ENCODE data around the gene FRMPD4.

Gene FRMPD4

GRCh38 chrX:12307961-12308360 lies 169.7 kb downstream of the FRMPD4 start:
- DNase-seq = no peak

- DNase-seq = no peak
Observed at GRCh38 chrX:12308420-12308819, 170.1 kb downstream of the FRMPD4 start.

- no peak for DNase-seq
Observed at GRCh38 chrX:12309040-12309743, 170.9 kb downstream of the FRMPD4 start.

- no peak for DNase-seq
Observed at GRCh38 chrX:12309744-12310076, 171.4 kb downstream of the FRMPD4 start.

GRCh38 chrX:12314651-12315050 lies 176.4 kb downstream of the FRMPD4 start:
- no peak for DNase-seq

- DNase-seq = no peak
Observed at GRCh38 chrX:12315526-12315925, 177.3 kb downstream of the FRMPD4 start.

DNA sequence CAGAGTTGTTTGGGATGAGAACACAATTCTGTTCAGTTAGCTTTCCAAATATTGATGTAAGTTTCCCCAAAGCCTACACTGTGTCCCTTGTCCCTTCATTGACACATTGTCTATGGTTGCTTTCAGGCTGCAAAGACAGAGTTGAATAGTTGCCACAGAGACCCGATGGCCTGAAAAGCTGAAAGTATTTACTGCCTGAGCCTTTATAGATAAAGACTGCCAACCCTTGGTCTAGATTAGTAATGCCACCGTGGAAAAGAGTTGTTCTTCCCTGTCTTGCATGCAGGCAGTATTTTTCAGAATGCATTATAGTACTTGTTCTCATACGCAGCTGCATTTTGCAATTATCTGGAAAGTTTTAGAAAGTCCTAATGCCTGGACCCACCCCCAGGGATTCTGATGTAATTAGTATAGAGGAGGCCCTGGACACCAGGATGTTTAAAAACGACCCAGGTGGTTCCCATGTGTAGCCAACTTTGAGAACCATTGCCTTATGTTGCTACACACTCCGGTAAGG lies 180.8 kb downstream of the FRMPD4 start:
- no peak for DNase-seq

DNA sequence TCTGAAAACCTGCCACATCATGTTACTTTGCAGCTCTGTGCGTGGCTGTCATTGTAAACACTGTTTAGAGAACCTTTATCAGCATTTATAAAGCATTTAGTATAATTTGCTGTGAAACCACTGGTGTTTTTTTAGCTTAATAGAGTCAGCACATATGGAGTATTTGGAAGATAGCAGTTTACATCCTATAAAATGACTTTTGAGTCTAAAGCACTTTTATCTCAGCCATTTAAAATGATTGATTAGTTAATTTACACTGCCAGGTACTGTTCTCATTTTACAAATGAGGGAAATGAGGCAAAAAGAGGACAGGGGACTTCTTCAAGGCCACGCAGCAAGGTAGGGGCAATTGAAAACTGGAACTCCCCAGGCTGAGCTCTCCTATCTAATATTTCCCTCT lies 181.7 kb downstream of the FRMPD4 start:
- DNase-seq = no peak

- DNase-seq = no peak
Observed at GRCh38 chrX:12322031-12322430, 183.8 kb downstream of the FRMPD4 start.

- DNase-seq = no peak
Observed at GRCh38 chrX:12325171-12325570, 186.9 kb downstream of the FRMPD4 start.

- DNase-seq = no peak
Observed at GRCh38 chrX:12327836-12328235, 189.6 kb downstream of the FRMPD4 start.

GRCh38 chrX:12329476-12329875 lies 191.2 kb downstream of the FRMPD4 start:
- DNase-seq = no peak

DNA sequence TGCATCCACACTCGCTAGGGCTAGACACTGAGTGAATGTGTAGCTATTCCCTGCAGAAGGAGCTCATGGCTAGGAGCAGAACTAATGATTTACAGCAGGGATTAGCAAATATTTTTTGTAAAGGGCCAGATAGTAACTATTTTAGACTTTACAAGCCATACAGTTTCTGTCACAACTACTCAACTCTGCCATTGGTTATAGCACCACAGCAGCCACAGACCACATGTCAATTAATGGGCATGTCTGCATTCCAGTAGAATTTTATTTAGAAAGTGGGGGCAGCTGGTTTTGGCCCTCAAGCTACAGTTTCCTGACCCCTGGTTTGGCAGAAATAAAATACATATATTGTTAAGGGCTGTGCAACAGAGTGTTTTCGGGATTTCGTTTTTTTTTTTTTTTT lies 192.6 kb downstream of the FRMPD4 start:
- DNase-seq = no peak

GRCh38 chrX:12332786-12333347 lies 194.6 kb downstream of the FRMPD4 start:
- DNase-seq = no peak

DNA sequence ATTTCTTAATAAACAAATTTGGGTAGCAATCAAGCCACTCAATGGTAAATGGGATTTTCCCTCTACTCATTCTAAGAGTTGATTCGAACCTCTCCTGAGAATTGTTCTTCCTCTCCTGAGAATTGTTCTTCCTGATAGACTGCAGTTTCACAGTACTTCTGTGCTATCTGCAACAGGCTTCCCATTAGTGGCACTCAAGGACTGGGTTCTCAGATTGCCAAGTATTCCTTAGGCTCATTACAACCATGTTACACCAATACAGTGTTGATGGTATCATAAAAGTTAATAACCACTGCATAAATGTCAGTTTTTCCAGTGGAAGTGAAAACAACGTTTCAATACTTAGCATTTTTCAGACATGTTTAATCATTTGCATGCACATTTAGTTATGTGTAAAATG lies 201.6 kb downstream of the FRMPD4 start:
- DNase-seq = no peak

DNA sequence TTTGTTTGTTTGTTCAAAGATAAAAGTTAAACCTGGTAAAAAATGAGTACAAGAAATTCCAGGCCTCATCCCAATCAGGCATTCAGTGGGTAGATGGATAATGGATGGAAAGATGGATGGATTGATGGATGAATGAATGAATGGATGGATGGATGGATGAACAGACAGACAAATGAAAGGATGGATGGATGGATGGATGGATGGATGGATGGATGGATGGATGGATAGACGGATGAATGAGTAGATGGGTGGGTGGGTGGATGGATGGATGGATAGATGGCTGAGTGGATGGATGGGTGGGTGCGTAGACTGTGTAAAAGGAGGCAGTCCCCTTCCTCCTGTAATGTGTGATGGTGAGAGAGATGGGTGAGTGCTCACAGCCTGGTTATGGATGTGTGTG lies 206.7 kb downstream of the FRMPD4 start:
- DNase-seq = no peak

- DNase-seq = no peak
Observed at GRCh38 chrX:12349201-12349600, 210.9 kb downstream of the FRMPD4 start.

DNA sequence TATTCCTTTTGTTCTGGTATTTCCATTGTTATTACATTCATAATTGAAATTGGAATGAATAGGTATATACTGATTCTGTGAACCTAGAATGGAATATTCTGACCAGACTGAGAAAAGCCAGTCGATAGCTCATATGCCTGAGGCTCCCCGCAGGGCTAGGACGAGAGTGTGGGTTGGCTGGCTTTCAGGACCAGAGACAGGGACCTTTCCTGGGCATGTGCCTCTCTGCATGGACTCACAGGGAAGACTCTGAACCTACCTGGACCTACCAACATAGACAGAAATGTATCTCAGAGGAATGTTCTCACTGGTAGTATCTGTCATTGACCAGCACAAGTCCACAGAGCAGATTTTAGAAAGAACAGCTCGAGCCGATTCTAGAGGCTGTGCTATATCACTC lies 214.6 kb downstream of the FRMPD4 start:
- no peak for DNase-seq

DNA sequence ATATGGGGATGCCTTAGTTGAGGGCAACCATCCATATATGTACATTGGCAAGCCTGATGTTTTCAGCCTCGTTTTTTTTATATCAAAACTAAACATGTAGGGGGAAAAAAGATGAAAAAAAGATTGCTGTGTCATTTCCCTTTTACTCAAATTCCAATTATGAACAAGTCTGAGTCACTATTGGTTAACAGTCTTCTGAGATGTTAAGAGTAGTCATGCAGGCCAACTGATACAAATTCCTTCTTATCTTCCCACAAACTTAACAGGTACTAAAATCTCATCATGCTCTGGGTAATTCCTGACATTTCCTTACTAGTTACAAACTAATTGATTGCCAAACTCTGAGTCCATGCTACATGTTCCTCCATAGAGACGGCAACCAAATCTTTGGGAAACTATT lies 222.1 kb downstream of the FRMPD4 start:
- DNase-seq = no peak

DNA sequence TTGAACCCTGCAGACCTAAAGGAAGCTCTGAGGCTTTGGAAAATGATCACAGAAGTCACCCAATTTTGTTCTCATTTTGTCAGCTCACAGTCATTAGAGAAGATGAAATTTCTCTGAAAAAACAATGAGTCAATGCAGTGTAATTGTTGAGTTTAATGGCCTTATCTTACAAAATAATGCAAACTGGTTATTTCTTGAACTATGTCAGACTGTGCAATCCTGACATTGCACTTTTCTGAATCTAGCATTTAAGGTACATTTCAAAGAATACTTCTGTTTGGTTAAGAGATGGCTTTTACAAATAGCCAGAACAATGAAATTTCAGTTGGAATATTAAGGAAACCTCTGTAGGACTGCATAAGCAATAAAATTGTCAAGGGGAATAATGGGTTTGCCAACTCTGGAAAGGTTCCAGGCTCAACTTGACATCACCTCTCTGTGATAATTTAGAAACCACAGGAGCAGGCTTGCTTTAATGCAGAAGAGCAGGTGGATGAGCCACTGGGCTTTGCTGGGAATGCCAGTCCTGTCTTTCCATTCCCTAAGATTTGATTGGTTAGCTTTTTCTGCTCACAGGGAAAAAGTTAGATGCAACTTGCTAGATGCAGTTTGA lies 222.8 kb downstream of the FRMPD4 start:
- DNase-seq = no peak

DNA sequence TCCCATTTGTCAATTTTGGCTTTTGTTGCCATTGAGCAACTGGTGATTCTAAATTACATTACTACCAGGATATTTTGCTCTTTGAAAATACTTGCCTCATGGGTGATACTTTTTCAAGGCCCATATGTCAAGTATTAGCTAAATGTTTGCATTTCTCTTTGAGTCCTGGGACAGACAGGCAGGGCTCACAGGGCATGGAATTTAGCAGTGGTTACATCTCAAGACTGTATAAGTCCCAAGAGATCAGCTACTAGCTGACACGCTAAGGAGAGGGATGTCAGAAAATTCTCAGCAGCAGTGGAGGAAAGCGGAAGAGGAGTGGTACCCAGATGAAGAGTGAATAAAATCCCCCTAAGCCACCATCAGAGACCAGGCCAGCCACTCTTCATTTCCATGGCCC lies 224.9 kb downstream of the FRMPD4 start:
- no peak for DNase-seq

DNA sequence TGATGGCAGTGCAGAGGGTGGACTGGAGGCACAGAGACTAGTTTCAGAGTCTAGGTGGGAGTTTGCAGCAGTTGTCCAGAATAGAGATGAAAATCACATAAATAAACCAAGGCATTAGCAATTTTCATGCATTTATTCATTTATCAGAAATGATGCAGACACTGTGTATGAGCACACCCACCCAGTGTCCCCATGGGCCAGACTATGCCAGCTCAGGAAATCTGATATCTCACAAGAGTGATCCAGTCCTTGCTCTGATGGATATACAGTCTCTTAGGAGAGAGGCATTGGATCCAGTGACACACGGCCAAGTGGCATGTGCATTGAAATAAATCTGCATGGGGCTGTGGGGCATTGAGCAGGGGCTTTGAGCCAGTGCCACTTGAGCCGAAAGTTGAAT lies 228.2 kb downstream of the FRMPD4 start:
- no peak for DNase-seq

- no peak for DNase-seq
Observed at GRCh38 chrX:12367254-12367653, 229.0 kb downstream of the FRMPD4 start.

DNA sequence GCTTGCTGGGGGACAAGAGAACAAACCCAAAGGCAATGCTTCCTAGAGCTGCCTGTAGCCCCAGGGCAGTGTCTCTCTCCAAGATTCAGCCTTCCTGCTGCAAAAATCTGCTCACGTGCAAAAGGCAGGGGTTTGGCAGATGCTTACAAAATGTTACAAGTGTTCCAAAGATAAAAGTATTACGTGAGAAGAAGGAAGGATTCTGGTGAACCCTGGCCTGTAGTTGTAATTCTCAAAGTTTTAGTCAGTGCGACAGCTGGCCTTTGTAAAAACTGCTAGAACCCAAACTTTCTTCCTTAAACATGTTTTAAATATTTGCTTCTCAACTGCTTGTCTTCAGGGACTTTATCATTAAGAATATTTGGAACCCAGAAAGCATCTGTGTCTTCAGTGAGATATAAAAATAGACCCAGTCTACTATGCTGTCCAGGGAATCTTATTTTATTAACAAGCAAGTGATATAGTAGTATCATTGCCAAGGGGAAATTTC lies 232.3 kb downstream of the FRMPD4 start:
- DNase-seq = no peak

All from NCI-H1417 treated with DMSO at 0.1 percent for 48 hours (cell line).